GM10248 (cell line): ENCODE results near the gene PRSS16.

ENCODE experiments used
- CTCF ChIA-PET: fragments of 300-600 bp; sonication (Branson Sonifier 250); formaldehyde crosslinking; extraction: SDS; loops from one replicate; lab custom pipeline; 2021; ENCODE audit warnings: antibody characterized with exemption; lab: Yijun Ruan, JAX
- POLR2A ChIA-PET: fragments of 350-650 bp; sonication (Branson Sonifier 250); formaldehyde crosslinking; extraction: SDS; loops from one replicate; lab custom pipeline; 2020; ENCODE audit warnings: antibody characterized with exemption; lab: Yijun Ruan, JAX
- DNase-seq: peaks from one replicate; pipeline ENCODE4 v3.0.0; 2012; ENCODE audit errors: extremely low spot score
- CTCF ChIP-seq: IDR thresholded peaks from 2 replicates; pipeline ENCODE4 v1.5.1; 2012; ENCODE audit warnings: mild to moderate bottlenecking, low read depth; ENCODE audit errors: extremely low read depth, missing control alignments, control extremely low read depth

Gene PRSS16

GRCh38 chr6:27268803-27269202 lies 21.3 kb downstream of the PRSS16 start:
- POLR2A ChIA-PET, result no interaction called here
- CTCF ChIA-PET, result no interaction called here
- DNase-seq, result no peak
- TF ChIP-seq CTCF, result no peak

GRCh38 chr6:27273783-27274182 lies 26.3 kb downstream of the PRSS16 start:
- ChIA-PET CTCF (interaction anchor here (0.9 to 2.9 kb wide), 5 partner anchors 20 to 68 kb away, joined by 3 to 8 read pairs (median 3); no protein-coding TSS in a partner anchor), POLR2A (no interaction called here)
- DNase-seq, result no peak
- no peak for TF ChIP-seq CTCF

- no peak for TF ChIP-seq CTCF
- CTCF ChIA-PET, result interaction anchor here (1.0 to 2.9 kb wide), 2 partner anchors 22 to 24 kb away, joined by 3 to 8 read pairs; no protein-coding TSS in a partner anchor
- DNase-seq, result no peak
- POLR2A ChIA-PET, result no interaction called here
Observed at GRCh38 chr6:27275025-27275956, 27.8 kb downstream of the PRSS16 start.

- no peak for TF ChIP-seq CTCF
- no peak for DNase-seq
- ChIA-PET POLR2A (no interaction called here), CTCF (interaction anchor here (1.7 kb wide), 1 partner anchor 28 kb away, joined by 6 read pairs; no protein-coding TSS in a partner anchor)
Observed at GRCh38 chr6:27279513-27280063, 32.1 kb downstream of the PRSS16 start.

GRCh38 chr6:27280064-27280539 lies 32.6 kb downstream of the PRSS16 start:
- DNase-seq, result no peak
- no peak for TF ChIP-seq CTCF
- CTCF ChIA-PET, result interaction anchor here (1.7 kb wide), 1 partner anchor 28 kb away, joined by 6 read pairs; no protein-coding TSS in a partner anchor
- POLR2A ChIA-PET, result no interaction called here

- ChIA-PET CTCF (interaction anchor here (1.1 kb wide), 1 partner anchor 29 kb away, joined by 4 read pairs; no protein-coding TSS in a partner anchor), POLR2A (no interaction called here)
- no peak for TF ChIP-seq CTCF
- no peak for DNase-seq
Observed at GRCh38 chr6:27280540-27281000, 33.1 kb downstream of the PRSS16 start.
